ENCODE results near the gene IL4I1. TPM values are rescaled to one million over a fixed set of nuclear protein-coding genes. Genes with fewer than 3 reads are reported as not detected.

The IL4I1 gene
- total and polyA plus RNA-seq, 12 donors, result 0.18 to 3.2 (median 1.2) TPM

DNA sequence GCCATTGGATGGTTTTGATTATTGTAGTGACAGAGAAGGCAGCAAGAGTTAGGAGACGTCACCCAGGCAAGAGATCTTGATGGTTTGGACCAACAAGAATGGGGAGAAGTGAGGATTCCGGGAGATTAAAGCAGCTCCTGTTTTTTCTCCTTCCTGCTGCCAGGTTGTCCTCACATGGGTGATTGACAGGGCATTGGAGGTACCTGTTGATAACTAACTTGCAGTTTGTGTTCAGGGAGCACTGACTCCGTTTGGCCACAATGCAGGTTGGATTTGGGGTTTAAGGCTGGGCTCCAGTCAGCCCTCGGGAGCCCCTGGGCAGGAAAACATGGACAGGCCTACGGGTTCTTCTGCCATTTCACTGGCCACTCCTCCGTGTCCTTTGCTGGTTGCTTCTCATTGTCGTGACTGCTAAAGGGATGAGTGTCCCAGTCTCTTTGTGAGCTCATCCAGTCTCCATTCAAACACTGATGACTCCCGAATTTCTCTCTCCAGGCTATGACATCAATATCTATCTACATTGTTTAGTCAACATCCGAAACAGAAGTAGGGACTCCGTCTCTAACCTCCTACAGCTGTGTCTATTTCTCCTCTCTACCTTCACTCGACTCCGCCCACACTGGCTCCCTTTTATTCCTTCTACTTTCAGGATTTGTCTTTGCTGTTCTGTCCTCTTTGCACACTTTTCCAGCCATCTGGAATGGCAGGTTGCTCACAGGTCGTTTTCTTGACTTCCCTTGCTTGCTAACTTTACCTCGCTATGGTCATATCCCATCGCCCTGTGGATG is 47.1 kb downstream of the IL4I1 start:
- no peaks in the 10 kb centered on the region for H3K9me3 ChIP-seq (replicated peaks in 1 of 3)
- TF ChIP-seq, protein P1, sequence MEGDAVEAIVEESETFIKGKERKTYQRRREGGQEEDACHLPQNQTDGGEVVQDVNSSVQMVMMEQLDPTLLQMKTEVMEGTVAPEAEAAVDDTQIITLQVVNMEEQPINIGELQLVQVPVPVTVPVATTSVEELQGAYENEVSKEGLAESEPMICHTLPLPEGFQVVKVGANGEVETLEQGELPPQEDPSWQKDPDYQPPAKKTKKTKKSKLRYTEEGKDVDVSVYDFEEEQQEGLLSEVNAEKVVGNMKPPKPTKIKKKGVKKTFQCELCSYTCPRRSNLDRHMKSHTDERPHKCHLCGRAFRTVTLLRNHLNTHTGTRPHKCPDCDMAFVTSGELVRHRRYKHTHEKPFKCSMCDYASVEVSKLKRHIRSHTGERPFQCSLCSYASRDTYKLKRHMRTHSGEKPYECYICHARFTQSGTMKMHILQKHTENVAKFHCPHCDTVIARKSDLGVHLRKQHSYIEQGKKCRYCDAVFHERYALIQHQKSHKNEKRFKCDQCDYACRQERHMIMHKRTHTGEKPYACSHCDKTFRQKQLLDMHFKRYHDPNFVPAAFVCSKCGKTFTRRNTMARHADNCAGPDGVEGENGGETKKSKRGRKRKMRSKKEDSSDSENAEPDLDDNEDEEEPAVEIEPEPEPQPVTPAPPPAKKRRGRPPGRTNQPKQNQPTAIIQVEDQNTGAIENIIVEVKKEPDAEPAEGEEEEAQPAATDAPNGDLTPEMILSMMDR (IDR thresholded peaks at IDR 0.05), result no peak
- no peak for TF ChIP-seq POLR2A (IDR thresholded peaks at IDR 0.05)
- peak in 1 of 7 donors; percentile 23 for DNase-seq
- H3K4me3 ChIP-seq, result peak overlapping the region in 1 of 4 donors; percentile 84
- peaks cover 0 to 4% of the 10 kb centered on the region in 2 donors for H3K36me3 ChIP-seq (replicated peaks in 1 of 2)
- H3K27ac ChIP-seq, result peak overlapping the region; percentile 37 to 99 (median 98)
- 89 to 92% (median 90%) methylated on average over 15 of the region's 15 CpGs for WGBS, 4 donors
- no peaks in the 10 kb centered on the region for H3K27me3 ChIP-seq
- intact Hi-C loops (cut with DNase I), result no loop called here
- peaks cover 11 to 26% of the 10 kb centered on the region in 2 donors for H3K4me1 ChIP-seq (replicated peaks in 1 of 2)

DNA sequence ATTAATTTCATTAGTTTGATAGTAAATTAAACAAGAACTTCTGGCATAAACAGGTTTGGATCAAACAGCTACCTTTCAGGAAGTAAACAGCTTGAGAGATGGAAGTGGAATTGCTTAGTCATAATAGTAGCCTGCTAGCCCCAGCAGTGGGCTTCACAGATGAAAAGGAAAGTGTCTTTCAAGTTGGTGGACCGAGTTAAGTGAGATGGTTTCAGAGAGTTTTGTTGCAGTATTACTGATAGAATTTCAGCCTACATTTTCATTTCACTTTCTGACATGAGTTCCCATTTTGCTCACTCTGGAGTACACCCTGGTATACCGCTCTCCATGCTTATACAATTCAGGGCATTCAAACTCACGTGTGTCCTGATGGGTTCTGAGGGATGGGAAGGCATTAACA is 47.7 kb downstream of the IL4I1 start:
- intact Hi-C loops (cut with DNase I), result no loop called here

DNA sequence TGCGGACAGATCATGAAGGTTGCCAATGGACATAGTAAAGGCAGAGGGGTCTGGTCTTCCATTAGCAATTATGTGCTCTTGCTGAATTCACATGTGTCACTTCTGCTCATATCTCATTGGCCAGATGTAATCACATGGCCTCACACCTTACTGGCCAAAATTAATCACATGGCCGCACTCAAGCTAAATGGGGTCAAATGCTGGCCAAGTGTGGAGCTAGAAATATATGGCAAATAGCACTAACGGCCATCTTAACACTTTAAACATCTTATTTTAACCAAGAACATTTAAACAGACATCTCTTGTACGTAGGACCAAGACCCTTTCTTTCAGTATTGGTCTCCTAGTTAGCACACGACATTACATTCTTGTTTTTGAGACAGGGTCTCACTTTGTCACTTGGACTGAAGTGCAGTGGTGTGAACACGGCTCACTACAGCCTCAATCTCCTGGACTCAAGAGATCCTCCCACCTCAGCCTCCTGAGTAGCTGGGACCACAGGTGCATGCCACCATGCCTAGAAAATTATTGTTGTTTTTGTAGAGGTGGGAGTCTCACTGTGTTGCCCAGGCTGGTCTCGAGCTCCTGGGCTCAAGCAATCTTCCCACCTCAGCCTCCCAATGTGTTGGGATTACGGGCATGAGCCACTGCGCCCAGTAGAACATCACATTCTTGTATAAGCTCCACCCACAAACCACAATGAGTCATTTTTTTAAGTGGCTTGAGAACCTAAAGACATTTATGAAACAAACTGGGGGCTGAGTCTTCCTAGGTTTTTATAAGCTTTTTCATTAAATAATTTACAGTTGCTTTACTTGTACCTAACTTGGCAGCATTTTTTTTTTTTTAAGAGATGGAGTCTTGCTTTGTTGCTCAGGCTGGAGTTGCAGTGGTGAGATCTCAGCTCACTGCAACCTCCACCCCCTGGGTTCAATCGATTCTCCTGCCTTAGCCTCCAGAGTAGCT is 48.7 kb downstream of the IL4I1 start:
- no peak for TF ChIP-seq POLR2A (IDR thresholded peaks at IDR 0.05)
- no peaks in the 10 kb centered on the region for H3K36me3 ChIP-seq (replicated peaks in 1 of 2)
- intact Hi-C loops (cut with DNase I), result no loop called here
- WGBS, 4 donors, result 81 to 87% (median 87%) methylated on average over 10 of the region's 10 CpGs
- DNase-seq, result no peak
- H3K4me3 ChIP-seq, result no peak overlapping the region
- peaks cover 10 to 12% of the 10 kb centered on the region in 2 donors for H3K4me1 ChIP-seq (replicated peaks in 1 of 2)
- H3K27me3 ChIP-seq, result no peaks in the 10 kb centered on the region
- no peaks in the 10 kb centered on the region for H3K9me3 ChIP-seq (replicated peaks in 1 of 3)
- H3K27ac ChIP-seq, result no peak overlapping the region

More for the DNA sequence above, 47.7 kb downstream of the IL4I1 start:
- H3K9me3 ChIP-seq (replicated peaks in 1 of 3), result no peaks in the 10 kb centered on the region
- DNase-seq, result no peak
- no peak overlapping the region for H3K4me3 ChIP-seq
- TF ChIP-seq POLR2A (IDR thresholded peaks at IDR 0.05), result no peak
- TF ChIP-seq, protein P1 (IDR thresholded peaks at IDR 0.05), result no peak
- WGBS, 4 donors, result 88 to 94% (median 91%) methylated on average over 3 of the region's 3 CpGs
- H3K36me3 ChIP-seq (replicated peaks in 1 of 2), result no peaks in the 10 kb centered on the region
- H3K4me1 ChIP-seq (replicated peaks in 1 of 2), result peaks cover 11 to 21% of the 10 kb centered on the region in 2 donors
- H3K27me3 ChIP-seq, result no peaks in the 10 kb centered on the region
- H3K27ac ChIP-seq, result no peak overlapping the region

DNA sequence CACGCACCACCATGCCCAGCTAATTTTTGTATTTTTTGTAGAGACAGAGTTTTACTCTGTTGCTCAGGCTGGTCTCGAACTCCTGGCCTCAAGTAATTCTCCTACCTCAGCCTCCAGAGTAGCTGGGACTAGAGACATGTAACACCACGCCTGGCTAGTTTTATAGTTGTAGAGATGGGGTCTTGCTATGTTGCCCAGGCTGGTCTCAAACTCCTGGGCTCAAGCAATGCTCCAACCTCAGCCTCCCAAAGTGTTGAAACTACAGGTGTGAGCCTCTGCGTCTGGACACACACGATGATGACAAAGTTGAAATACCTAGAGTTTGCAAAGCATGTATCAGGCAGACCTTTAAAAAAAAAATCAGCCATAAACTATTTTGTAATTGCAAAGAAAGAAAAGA is 50.3 kb downstream of the IL4I1 start:
- intact Hi-C loops (cut with DNase I), result no loop called here
- no peak for DNase-seq
- Histone ChIP-seq H3K4me3 (no peak overlapping the region), H3K4me1 (replicated peaks in 1 of 2) (no peaks in the 10 kb centered on the region), H3K27ac (no peak overlapping the region), H3K9me3 (replicated peaks in 1 of 3) (no peaks in the 10 kb centered on the region), H3K27me3 (no peaks in the 10 kb centered on the region), H3K36me3 (replicated peaks in 1 of 2) (no peaks in the 10 kb centered on the region)
- 67 to 80% (median 76%) methylated on average over 5 of the region's 5 CpGs for WGBS, 4 donors
- TF ChIP-seq, protein P1 (IDR thresholded peaks at IDR 0.05), result no peak
- TF ChIP-seq POLR2A (IDR thresholded peaks at IDR 0.05), result no peak

Measured in adrenal gland (tissue), 12 donors.